Vagina (tissue), 2 donors: ENCODE results near the gene C3orf22. TPM values are rescaled to one million over a fixed set of nuclear protein-coding genes. Genes with fewer than 3 reads are reported as not detected.
"Not testable (repeated sequence)": the region's sequence is repeated elsewhere in the genome, so short reads cannot be mapped to it uniquely, and the experiment has no call there.

Experiments
- DNase-seq, 2 donors: peaks; one replicate each; pipeline ENCODE4 v3.0.0-alpha.2; 2017; ENCODE audit errors: extremely low spot score in 2 of 2
- H3K27ac ChIP-seq: fragments of 200-600 bp; sonication (generic); one replicate; pipeline ENCODE4 v1.5.1; 2019
- H3K27me3 ChIP-seq: fragments of 200-600 bp; sonication (generic); one replicate; pipeline ENCODE4 v1.5.1; 2019
- H3K36me3 ChIP-seq, 2 donors: fragments of 200-600 bp; sonication (generic); one replicate each; pipeline ENCODE4 v1.5.1; 2017 to 2019
- H3K4me1 ChIP-seq: fragments of 200-600 bp; sonication (generic); one replicate; pipeline ENCODE4 v1.5.1; 2019
- H3K4me3 ChIP-seq, 2 donors: fragments of 200-600 bp; sonication (generic); 1 replicate in 1 of 2; 2 replicates in 1 of 2; pipeline ENCODE4 v1.5.1; 2016 to 2019
- H3K9me3 ChIP-seq: fragments of 200-600 bp; sonication (generic); one replicate; pipeline ENCODE4 v1.5.1; 2019
- CTCF ChIP-seq, 3 experiments: fragments of 450-650 bp in 2 of 3; fragments of 200-600 bp in 1 of 3; sonication (generic) in 1 of 3; IDR thresholded peaks; one replicate each; pipeline ENCODE4 v1.5.1; 2017 to 2019; ENCODE audit warnings: antibody characterized with exemption in 3 of 3, mild to moderate bottlenecking in 2 of 3, moderate library complexity in 2 of 3
- POLR2A ChIP-seq, 2 donors: fragments of 450-650 bp; IDR thresholded peaks; one replicate each; pipeline ENCODE4 v1.6.1; 2017; ENCODE audit warnings: antibody characterized with exemption in 2 of 2, mild to moderate bottlenecking in 2 of 2, moderate library complexity in 2 of 2
- POLR2AphosphoS5 ChIP-seq, 2 donors: sonication (generic); formaldehyde crosslinking; IDR thresholded peaks; one replicate each; pipeline ENCODE4 v1.9.0; 2017; ENCODE audit warnings: antibody characterized with exemption in 2 of 2, mild to moderate bottlenecking in 2 of 2, low read depth in 1 of 2; ENCODE audit not compliant: insufficient read depth in 1 of 2
- intact Hi-C: fragments of 100-400 bp; cut with DNase I; formaldehyde crosslinking; loops from one replicate; pipeline ENCODE4 v1.15.1; 2023
- total RNA-seq: library from RNA; depleted of rRNA; stranded (reverse); fragments of >200 nt; gene quantifications from one replicate; pipeline ENCODE4 v1.2.3, GENCODE V29; 2016

The C3orf22 gene, protein sequence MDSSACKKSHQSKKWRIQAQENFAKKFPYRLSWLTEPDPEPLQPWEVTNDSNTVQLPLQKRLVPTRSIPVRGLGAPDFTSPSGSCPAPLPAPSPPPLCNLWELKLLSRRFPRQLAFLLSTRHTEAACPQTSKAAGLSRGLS
- not detected for total RNA-seq

DNA sequence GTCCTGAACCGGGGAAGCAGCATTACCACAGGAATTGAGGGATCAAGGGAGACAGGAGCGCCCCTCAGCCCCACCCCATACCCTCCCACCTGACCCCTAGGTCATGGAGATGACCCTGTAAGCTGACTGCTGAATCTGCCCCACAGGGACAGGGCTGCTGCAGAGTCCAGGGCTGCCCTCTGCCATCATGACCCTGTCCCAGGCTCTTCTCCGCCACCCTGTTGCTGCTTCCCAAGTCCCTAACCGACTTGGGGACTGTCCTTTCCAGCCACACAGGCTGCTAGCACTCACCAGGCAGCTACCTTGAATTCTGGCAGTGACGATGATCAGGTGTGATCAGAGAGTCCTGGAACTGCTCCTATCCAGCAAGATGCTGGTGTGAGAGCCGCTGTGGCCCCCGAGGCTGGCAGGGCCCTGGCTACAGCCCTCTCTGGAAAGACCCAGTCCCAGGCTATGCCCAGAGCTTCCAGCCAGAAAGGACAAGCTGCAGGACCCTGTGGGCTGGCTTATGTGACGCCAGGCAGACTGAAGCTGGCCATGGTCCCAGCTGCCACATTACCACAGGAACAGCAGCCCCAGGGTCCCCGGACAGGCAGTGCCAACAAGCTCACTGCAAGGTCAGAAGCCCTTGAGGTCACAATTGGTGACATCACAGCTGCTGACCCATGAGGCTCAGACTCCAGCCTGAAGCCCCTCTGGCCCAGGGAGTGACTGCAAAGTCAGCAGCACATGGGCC lies at the start of gene C3orf22:
TSS of gene C3orf22 (minus strand) at position 597 of the 736 bp plus-strand sequence. CDS start 5,542 bp downstream, outside the sequence.
- intact Hi-C loops, result no loop called here
- Histone ChIP-seq H3K36me3 (no peaks in the 10 kb centered on the region), H3K9me3 (no peaks in the 10 kb centered on the region), H3K27ac (no peak within 1 kb of the TSS), H3K27me3 (no peaks in the 10 kb centered on the region), H3K4me1 (no peaks in the 10 kb centered on the region), H3K4me3 (no peak within 1 kb of the TSS)
- peak; percentile 76 to 87 for DNase-seq
- TF ChIP-seq POLR2AphosphoS5 (IDR thresholded peaks at IDR 0.05; ENCODE audit: insufficient read depth in 1 of 2, low read depth in 1 of 2), result no peak
- TF ChIP-seq POLR2A (IDR thresholded peaks at IDR 0.05), result no peak

- H3K4me3 ChIP-seq, result no peak overlapping the region
- TF ChIP-seq POLR2AphosphoS5 (IDR thresholded peaks at IDR 0.05; ENCODE audit: insufficient read depth in 1 of 2, low read depth in 1 of 2) (no peak), POLR2A (IDR thresholded peaks at IDR 0.05) (no peak), CTCF (IDR thresholded peaks at IDR 0.05) (no peak)
- no peaks in the 10 kb centered on the region for H3K27me3 ChIP-seq
- intact Hi-C loops, result no loop called here
- H3K4me1 ChIP-seq, result no peaks in the 10 kb centered on the region
- peaks cover 0 to 40% of the 10 kb centered on the region in 2 donors for H3K36me3 ChIP-seq
- no peak overlapping the region for H3K27ac ChIP-seq
- no peaks in the 10 kb centered on the region for H3K9me3 ChIP-seq
- no peak for DNase-seq
Observed at GRCh38 chr3:126607214-126607908, 48.6 kb upstream of the C3orf22 start.

GRCh38 chr3:126606001-126606400 lies 47.3 kb upstream of the C3orf22 start:
- DNase-seq, result no peak
- intact Hi-C loops, result no loop called here
- Histone ChIP-seq H3K4me3 (no peak overlapping the region), H3K9me3 (no peaks in the 10 kb centered on the region), H3K4me1 (no peaks in the 10 kb centered on the region), H3K27ac (no peak overlapping the region), H3K36me3 (peaks cover 0 to 40% of the 10 kb centered on the region in 2 donors), H3K27me3 (no peaks in the 10 kb centered on the region)
- TF ChIP-seq CTCF (IDR thresholded peaks at IDR 0.05) (no peak), POLR2A (IDR thresholded peaks at IDR 0.05) (no peak), POLR2AphosphoS5 (IDR thresholded peaks at IDR 0.05; ENCODE audit: insufficient read depth in 1 of 2, low read depth in 1 of 2) (no peak)

GRCh38 chr3:126604691-126605090 lies 46.0 kb upstream of the C3orf22 start:
- Histone ChIP-seq H3K4me1 (no peaks in the 10 kb centered on the region), H3K27me3 (no peaks in the 10 kb centered on the region), H3K27ac (no peak overlapping the region), H3K36me3 (peaks cover 0 to 32% of the 10 kb centered on the region in 2 donors), H3K4me3 (no peak overlapping the region), H3K9me3 (no peaks in the 10 kb centered on the region)
- no peak for DNase-seq
- intact Hi-C loops, result no loop called here
- no peak for TF ChIP-seq POLR2A (IDR thresholded peaks at IDR 0.05)
- TF ChIP-seq POLR2AphosphoS5 (IDR thresholded peaks at IDR 0.05; ENCODE audit: insufficient read depth in 1 of 2, low read depth in 1 of 2), result no peak
- no peak for TF ChIP-seq CTCF (IDR thresholded peaks at IDR 0.05)

- intact Hi-C loops, result no loop called here
- no peaks in the 10 kb centered on the region for H3K4me1 ChIP-seq
Observed at GRCh38 chr3:126599101-126599500, 40.4 kb upstream of the C3orf22 start.

DNA sequence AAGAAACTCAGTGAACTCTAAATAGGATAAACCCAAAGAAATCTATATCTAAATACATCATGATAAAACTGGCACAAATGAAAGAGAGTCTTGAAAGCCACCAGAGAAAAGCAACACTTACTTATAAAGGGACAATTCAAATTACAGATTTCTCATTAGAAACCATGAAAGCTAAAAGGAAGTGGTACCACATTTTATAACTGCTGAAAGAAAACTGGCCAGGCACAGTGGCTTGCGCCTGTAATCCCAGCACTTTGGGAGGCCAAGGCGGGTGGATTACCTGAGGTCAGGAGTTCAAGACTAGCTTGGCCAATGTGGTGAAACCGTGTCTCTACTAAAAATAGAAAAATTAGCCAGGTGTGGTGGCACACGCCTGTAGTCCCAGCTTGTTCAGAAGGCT lies 36.7 kb upstream of the C3orf22 start:
- intact Hi-C loops, H3K36me3 ChIP-seq, H3K4me1 ChIP-seq: not testable (repeated sequence)

More at GRCh38 chr3:126599101-126599500, 40.4 kb upstream of the C3orf22 start:
- no peak overlapping the region for H3K27ac ChIP-seq
- H3K9me3 ChIP-seq, result no peaks in the 10 kb centered on the region
- no peaks in the 10 kb centered on the region for H3K36me3 ChIP-seq
- H3K27me3 ChIP-seq, result no peaks in the 10 kb centered on the region
- TF ChIP-seq POLR2AphosphoS5 (IDR thresholded peaks at IDR 0.05; ENCODE audit: insufficient read depth in 1 of 2, low read depth in 1 of 2), result no peak
- no peak for TF ChIP-seq CTCF (IDR thresholded peaks at IDR 0.05)
- no peak for TF ChIP-seq POLR2A (IDR thresholded peaks at IDR 0.05)
- no peak overlapping the region for H3K4me3 ChIP-seq
- no peak for DNase-seq

GRCh38 chr3:126591515-126591914 lies 32.8 kb upstream of the C3orf22 start:
- H3K9me3 ChIP-seq, H3K27ac ChIP-seq, DNase-seq, H3K36me3 ChIP-seq, H3K4me3 ChIP-seq, H3K4me1 ChIP-seq, H3K27me3 ChIP-seq, intact Hi-C loops: not testable (repeated sequence)

More for the DNA sequence above, 36.7 kb upstream of the C3orf22 start:
- H3K27ac ChIP-seq, H3K4me3 ChIP-seq, H3K27me3 ChIP-seq, H3K9me3 ChIP-seq, DNase-seq: not testable (repeated sequence)
